Measurements from ENCODE around the gene PAEP.
"Not testable (repeated sequence)": the region's sequence is repeated elsewhere in the genome, so short reads cannot be mapped to it uniquely, and the experiment has no call there.

The PAEP gene

DNA sequence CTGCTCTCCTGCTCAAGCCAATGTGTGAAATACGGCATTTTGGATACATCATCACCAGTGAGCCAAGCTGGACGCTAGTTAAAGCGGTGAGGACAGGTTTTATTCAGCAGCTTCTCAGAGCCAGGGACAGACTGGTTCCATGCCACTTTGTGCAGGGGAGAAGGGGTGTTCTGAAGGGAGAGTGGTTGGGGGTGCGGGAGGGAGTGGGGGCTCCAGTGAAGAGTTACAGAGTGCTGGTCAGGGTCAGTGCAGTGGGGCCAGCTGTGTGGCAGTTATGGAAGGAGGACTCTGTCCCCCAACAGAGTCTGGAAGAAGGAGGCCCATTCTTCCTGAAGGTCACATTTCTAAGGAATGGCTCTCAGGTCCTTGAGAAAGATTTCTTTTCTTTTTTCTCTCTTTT is 26.7 kb upstream of the PAEP start:
- not testable (repeated sequence) for H3K9me3 Mint-ChIP-seq; H3K36me3 Mint-ChIP-seq (ENCODE audit: low read depth); H3K4me1 Mint-ChIP-seq (ENCODE audit: low read depth); H3K27ac Mint-ChIP-seq; H3K4me3 Mint-ChIP-seq
- H3K27me3 Mint-ChIP-seq: peaks cover 50% of the 10 kb centered on the region

DNA sequence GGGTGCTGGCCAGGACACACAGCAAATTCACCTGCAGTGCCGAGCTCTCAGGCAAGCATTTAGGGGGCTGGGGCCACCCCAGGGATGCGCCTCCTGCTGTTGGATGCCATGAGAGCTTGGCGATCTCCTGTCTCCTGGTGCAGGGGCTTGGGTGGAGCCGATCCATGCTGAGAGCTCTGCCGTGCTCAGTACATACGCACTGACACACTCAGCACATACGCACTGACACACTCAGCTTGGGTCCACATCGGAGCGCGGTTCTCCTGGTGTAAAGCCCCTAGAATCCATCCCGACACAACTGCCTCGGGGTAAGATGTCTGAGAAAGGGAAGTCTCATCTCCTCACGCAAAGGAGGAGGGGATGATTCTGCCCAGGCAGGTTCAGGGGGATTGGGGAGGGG is 25.9 kb upstream of the PAEP start:
- H3K27me3 Mint-ChIP-seq: peaks cover 45% of the 10 kb centered on the region
- not testable (repeated sequence) for H3K27ac Mint-ChIP-seq; H3K9me3 Mint-ChIP-seq; H3K4me1 Mint-ChIP-seq (ENCODE audit: low read depth); H3K36me3 Mint-ChIP-seq (ENCODE audit: low read depth); H3K4me3 Mint-ChIP-seq

DNA sequence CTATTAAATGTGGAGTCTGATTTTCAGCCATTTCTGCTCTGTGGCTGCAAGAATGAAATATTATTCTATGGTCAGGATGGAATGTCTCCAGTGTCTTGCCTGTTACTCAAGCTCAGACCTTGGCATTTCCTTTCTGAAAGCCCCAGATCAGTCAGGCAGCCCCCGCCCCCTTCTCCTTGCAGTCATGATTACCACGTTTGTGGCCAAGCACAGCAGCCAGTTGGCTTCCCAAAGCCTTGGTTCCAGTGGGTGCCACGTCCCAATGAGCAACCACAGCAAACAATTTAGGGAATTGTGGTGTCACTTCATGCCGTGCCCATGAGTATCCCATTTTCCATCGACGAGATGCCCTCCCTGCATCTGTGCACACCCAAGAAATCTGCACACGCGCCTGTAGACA is 25.3 kb upstream of the PAEP start:
- H3K27me3 Mint-ChIP-seq: peaks cover 42% of the 10 kb centered on the region
- H3K36me3 Mint-ChIP-seq (ENCODE audit: low read depth): no peaks in the 10 kb centered on the region
- H3K27ac Mint-ChIP-seq: no peak overlapping the region
- H3K4me1 Mint-ChIP-seq (ENCODE audit: low read depth): no peaks in the 10 kb centered on the region
- no peaks in the 10 kb centered on the region for H3K9me3 Mint-ChIP-seq
- H3K4me3 Mint-ChIP-seq: no peak overlapping the region

DNA sequence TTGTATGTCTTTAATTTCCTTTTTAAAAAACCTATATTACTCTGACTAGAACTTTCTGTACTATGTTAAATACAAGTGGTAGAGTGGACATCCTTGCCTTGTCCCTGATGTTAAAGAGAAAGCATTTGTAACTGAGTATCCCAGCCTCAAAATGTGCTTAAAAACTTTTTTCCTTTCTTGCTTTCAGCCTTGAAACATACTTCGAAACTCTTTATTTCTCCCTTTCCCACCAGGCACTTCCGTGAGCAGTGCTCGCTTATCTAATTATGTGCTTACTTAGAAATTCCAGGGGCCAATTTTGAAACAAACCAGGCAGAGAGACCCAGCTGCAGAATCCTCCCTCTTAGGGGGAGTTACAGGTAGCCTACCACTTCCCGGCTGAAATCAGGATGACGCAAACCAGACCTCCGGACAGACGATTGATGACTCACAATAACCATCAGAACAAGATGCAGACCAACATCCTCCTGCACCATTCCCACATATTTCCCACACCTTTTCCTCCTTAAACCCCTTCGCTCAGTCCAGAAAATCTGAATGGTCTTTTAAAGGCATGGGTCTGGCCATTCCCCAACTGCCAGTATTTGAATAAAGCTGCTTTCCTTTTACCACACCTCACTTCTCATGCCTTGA is 18.2 kb upstream of the PAEP start:
- not testable (repeated sequence) for H3K36me3 Mint-ChIP-seq (ENCODE audit: low read depth); H3K9me3 Mint-ChIP-seq; H3K27ac Mint-ChIP-seq; H3K4me1 Mint-ChIP-seq (ENCODE audit: low read depth); H3K4me3 Mint-ChIP-seq
- H3K27me3 Mint-ChIP-seq: peaks cover 20% of the 10 kb centered on the region

DNA sequence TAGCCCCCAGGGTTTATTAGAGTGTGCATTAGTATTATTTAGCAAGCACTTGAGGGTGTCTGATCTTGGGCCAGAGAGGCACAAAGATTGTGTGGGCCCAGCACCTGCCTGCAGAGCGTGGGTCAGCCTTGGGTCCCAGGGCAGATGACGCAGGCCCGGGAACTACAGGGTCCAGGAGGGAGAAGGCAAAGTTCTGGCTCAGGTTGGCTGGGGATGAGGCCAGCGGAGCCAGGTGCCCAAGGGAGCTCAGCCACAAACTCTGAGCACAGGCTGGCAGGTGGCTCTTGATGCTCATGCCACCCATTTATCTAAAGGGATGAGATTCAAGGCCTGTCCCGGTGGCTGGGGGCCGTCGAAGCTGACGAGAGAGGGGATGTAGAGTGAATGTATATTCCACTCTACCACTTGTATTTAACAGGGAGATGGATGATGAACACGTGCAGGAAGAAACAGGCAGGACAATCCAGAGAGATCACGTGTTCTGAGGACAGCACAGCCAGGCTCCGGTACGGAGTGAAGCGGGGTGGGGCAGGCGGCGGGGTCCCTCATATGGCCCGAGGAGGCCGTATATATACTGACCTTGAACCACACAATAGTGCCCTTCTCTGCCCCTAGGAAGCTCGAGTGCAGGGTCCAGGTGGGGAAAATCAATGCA is 16.4 kb upstream of the PAEP start:
- Mint-ChIP-seq H3K36me3 (ENCODE audit: low read depth) (no peaks in the 10 kb centered on the region), H3K4me3 (no peak overlapping the region), H3K27me3 (peaks cover 12% of the 10 kb centered on the region), H3K27ac (no peak overlapping the region), H3K9me3 (no peaks in the 10 kb centered on the region), H3K4me1 (ENCODE audit: low read depth) (no peaks in the 10 kb centered on the region)

DNA sequence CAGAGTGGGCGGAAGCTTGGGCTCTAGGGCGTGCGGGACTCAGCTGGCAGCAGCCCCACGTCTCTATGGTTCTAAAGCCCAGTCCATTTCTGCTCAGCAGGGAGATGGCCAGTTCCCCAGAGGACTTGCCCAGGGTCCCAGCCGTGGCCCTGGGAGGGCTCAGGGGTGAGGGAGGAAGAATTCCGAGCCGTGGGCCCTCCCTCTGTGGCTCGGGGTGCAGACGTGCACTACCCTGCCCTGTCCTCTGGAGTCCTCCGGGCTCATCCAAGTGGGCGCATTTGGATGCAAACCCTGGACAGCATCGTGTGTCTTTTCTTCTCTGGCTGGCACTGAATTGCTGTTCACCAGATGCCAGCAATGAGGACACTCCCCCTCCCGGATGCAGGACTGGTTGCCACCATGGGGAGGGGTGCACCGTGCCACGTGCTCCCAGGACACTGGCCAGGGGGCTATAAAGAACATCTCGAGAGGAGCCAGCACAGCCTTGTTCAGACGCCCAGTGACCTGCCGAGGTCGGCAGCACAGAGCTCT is 15.8 kb upstream of the PAEP start, which contains the start of gene OBP2A:
Gene OBP2A, plus strand, starts transcription at position 481 of the 531 bp plus-strand sequence. CDS start 55 bp downstream, outside the sequence.
- H3K4me3 Mint-ChIP-seq; H3K4me1 Mint-ChIP-seq (ENCODE audit: low read depth); H3K27ac Mint-ChIP-seq; H3K36me3 Mint-ChIP-seq (ENCODE audit: low read depth); H3K9me3 Mint-ChIP-seq: not testable (repeated sequence)
- H3K27me3 Mint-ChIP-seq: peaks cover 12% of the 10 kb centered on the region

DNA sequence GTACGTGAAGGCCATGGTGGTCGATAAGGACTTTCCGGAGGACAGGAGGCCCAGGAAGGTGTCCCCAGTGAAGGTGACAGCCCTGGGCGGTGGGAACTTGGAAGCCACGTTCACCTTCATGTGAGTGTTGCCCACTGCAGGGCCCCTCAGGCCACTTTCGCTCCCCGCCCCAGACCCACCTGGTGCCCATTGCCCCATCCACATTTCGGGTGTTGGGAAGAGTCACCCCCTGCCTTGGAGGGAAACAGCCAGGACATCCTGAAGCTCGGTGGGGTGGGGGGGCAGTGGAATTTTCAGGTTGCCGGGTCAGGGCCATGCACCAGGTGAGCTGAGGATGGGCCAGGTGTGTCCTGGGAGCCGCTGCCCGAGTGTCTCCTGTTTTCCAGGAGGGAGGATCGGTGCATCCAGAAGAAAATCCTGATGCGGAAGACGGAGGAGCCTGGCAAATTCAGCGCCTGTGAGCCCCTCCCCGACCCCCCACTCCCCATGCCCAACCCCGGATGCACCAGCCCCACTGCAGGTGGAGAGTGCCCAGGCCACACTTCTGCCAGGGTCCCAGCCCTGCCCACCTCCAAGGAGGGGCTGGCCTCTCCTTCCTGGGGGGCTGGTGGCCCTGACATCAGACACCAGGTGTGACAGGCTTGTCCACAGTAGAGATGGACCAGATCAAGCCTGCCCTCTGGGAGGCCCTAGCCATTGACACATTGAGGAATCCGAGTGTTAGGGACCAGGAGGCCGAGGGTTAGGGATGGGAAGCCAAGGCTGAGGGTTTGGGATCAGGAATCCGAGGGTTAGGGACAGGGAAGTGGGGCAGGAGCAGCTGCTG is 14.6 kb upstream of the PAEP start:
- peaks cover 12% of the 10 kb centered on the region for H3K27me3 Mint-ChIP-seq
- H3K9me3 Mint-ChIP-seq; H3K27ac Mint-ChIP-seq; H3K4me1 Mint-ChIP-seq (ENCODE audit: low read depth); H3K4me3 Mint-ChIP-seq; H3K36me3 Mint-ChIP-seq (ENCODE audit: low read depth): not testable (repeated sequence)

DNA sequence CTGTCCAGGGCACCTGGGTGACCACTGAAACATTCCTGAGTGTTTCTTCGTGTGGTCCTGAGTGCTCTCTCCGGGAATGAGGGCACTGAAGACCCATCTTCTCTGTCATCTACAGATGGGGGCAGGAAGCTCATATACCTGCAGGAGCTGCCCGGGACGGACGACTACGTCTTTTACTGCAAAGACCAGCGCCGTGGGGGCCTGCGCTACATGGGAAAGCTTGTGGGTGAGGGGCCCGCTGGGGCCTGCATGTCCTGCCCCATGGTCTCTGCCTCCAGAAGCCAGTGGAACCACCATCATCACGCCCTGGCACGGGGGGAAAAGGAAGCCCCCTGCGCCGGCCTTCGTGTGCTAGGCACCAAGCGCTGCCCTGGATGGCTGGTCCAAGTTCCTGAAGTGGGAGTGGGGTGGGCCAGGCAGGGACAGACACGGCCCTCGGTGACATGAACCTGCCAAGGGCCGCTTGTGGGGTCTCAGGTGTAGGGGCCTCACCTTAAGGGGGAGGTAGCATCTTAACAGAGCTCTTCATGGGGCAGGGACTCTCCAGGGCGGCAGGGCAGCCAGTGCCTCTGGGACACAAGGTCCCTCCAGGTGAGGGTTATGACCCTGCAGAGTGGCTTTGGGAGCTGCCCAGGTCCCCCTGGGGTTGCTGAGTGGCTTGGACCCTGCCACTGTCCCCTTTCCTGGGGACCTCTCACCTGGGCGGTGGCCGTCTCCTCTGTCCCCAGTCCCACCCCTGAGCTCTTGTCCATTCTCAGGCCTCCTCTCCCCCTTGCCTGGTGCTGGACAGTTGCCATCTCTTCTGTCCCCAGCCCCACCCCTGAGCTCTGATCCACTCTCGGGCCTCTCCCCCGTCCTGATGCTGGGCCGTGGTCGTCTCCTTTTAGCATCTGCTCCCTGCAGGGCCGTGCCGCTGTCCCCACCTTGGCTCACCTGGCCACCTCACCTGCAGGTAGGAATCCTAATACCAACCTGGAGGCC is 13.5 kb upstream of the PAEP start:
- no peaks in the 10 kb centered on the region for H3K4me1 Mint-ChIP-seq (ENCODE audit: low read depth)
- H3K36me3 Mint-ChIP-seq (ENCODE audit: low read depth): no peaks in the 10 kb centered on the region
- peaks cover 9% of the 10 kb centered on the region for H3K27me3 Mint-ChIP-seq
- H3K9me3 Mint-ChIP-seq: no peaks in the 10 kb centered on the region
- H3K4me3 Mint-ChIP-seq: no peak overlapping the region
- H3K27ac Mint-ChIP-seq: no peak overlapping the region

DNA sequence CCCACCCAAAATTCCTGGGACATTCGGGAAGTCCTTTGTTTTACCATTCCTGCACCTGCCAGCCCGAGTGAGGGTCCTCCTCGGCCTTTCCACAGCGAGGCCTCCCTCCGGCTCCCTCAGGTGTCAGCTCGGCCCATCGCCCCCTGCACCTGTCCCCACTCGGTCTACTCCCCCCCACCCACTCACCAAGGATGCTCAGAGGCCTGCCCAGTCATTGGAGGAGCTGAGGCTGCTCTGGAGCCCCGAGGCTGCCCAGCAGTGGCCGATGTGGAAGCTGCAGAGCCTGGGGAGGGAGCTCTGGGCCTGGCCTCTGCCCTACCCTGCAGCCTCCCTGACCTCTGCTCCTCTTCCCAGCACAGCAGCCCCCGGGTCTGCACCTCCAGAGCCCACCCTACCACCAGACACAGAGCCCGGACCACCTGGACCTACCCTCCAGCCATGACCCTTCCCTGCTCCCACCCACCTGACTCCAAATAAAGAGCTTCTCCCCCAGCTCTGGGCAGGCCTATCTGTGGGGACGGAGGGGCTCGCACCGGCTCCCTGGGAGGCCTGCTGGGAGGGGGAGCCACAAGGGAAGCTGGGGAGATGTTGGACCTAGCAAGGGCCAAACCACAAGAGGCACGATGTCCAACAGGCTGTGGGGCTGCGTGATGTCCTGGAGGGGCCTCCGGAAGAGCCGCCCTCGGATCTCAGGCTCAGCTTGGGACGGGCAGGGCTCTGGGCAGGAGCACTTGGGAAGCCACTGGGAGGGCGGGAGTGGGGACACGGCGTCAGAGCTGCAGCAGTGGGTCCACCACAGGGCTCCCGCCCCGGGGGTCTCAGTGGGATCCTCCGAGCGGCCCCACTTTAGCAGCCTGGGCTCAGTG is 11.8 kb upstream of the PAEP start:
- H3K36me3 Mint-ChIP-seq (ENCODE audit: low read depth); H3K4me3 Mint-ChIP-seq; H3K27ac Mint-ChIP-seq; H3K27me3 Mint-ChIP-seq; H3K4me1 Mint-ChIP-seq (ENCODE audit: low read depth); H3K9me3 Mint-ChIP-seq: not testable (repeated sequence)

DNA sequence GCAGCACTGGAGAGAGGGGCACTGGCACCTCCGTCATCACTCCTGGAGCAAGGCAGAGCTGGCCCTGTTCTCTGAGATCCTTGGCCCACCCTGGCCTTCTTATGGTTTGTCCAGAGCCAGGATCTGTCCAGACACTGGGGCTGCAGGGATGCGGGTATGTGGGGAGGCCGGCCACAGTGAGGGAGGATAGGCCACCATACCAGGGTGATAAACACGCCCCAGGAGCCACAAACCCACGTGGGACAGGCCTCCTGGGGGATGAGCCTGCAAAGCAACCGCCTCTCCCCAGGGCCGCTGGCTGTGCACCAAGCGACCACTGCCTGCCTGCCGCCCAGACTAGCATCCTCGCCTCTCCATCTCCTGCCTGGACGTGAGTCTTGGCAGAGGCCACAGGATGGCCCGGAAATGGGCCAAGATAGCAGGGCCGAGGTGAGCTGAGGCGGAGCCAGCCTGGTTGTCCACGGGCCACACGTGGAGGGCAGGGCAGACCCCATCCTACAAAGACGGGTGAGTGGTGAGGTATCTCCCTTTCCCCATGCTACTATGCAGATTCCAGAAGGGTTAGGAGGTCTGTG is 11.1 kb upstream of the PAEP start:
- H3K4me3 Mint-ChIP-seq: no peak overlapping the region
- no peaks in the 10 kb centered on the region for H3K27me3 Mint-ChIP-seq
- H3K9me3 Mint-ChIP-seq: no peaks in the 10 kb centered on the region
- no peaks in the 10 kb centered on the region for H3K36me3 Mint-ChIP-seq (ENCODE audit: low read depth)
- no peaks in the 10 kb centered on the region for H3K4me1 Mint-ChIP-seq (ENCODE audit: low read depth)
- H3K27ac Mint-ChIP-seq: no peak overlapping the region

DNA sequence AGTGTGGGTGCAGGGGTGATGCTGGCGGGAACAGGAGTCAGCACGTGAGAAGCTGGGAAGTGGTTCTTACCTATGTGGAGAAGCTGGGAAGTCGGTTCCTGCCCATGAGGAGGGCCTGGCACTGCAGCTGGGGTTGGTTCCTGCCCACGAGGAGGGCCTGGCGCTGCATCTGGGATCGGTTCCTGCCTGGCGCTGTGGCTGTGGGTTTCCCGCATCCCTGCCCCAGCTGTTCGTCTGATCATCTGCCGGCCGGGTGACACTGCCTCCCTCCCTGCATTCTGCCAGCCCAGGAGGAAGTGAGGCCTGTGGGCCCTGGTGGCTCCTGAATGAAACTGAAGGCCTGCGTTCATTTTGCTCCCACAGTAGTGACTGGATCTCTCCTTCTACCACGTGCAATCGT is 10.5 kb upstream of the PAEP start:
- Mint-ChIP-seq H3K27me3 (peaks cover 4% of the 10 kb centered on the region), H3K4me1 (ENCODE audit: low read depth) (no peaks in the 10 kb centered on the region), H3K9me3 (no peaks in the 10 kb centered on the region)

DNA sequence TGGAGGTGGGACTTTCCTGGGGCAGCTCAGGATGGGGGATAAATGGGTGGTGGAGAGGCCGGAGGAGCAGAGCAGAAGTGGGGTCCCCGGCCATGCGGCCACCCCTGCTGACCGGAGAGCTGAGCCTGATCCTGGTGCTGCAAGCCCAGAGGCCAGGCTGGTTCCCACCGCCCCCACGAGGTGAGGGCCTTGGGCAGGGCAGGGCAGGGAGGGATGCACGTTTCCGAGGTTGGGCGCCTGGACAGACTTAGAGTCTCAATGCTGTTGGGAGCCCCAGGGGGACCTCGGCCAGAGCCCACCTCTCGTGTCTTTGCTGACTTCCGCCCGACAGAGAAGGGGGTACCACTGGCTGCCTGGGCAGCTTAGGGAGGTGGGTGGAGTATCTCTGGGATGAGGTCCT is 10.1 kb upstream of the PAEP start:
- Mint-ChIP-seq H3K4me3 (no peak overlapping the region), H3K27ac (no peak overlapping the region), H3K36me3 (ENCODE audit: low read depth) (no peaks in the 10 kb centered on the region), H3K9me3 (no peaks in the 10 kb centered on the region), H3K4me1 (ENCODE audit: low read depth) (no peaks in the 10 kb centered on the region), H3K27me3 (peaks cover 4% of the 10 kb centered on the region)

More for the DNA sequence above, 10.5 kb upstream of the PAEP start:
- no peak overlapping the region for H3K27ac Mint-ChIP-seq
- H3K36me3 Mint-ChIP-seq (ENCODE audit: low read depth): no peaks in the 10 kb centered on the region
- H3K4me3 Mint-ChIP-seq: no peak overlapping the region

DNA sequence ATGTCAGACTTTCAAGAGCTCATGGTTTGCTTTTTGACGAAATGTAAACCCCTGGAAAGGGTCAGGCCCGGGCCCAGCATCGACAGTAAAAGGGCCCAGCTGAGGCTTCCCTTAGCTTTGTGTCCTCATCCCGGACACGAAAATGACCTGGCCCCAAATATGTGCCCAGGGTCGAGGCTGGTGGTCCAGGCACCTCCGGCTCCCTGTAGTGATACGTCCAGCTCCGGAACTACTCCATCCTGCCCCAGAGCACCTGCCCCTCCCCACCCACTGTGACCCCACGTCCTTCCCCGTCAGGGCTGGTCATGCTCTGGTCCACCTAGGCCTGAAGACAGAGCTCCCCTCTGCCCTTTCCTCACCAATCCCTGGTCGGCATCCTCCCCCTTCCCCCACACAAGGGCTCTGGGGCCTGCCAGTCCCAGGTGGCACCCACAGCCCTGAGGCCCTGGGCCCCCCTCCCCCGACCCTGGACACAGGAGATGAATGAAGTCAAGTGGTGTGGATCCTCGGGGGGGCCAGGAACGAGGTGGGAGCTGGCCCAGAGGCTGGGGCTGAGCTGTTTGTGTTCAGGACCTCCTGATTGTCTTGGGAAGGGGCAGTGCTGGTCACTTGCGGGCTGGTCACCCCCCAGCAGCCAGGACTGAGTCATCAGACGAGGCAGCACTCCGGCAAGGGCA is 9.4 kb upstream of the PAEP start:
- Mint-ChIP-seq H3K4me3 (no peak overlapping the region), H3K27ac (no peak overlapping the region), H3K36me3 (ENCODE audit: low read depth) (no peaks in the 10 kb centered on the region), H3K9me3 (no peaks in the 10 kb centered on the region), H3K4me1 (ENCODE audit: low read depth) (no peaks in the 10 kb centered on the region), H3K27me3 (peaks cover 4% of the 10 kb centered on the region)

Data from stimulated activated naive CD8-positive, alpha-beta T cell treated with anti-CD3 and anti-CD28 coated beads, Interleukin-15, Interleukin-2, amounts not matched to agents 100 ng/mL and 50 ng/mL, for 24 hours (primary cell).